ENCODE measurements around the gene NEUROG2. TPM values are rescaled to one million over a fixed set of nuclear protein-coding genes. Genes with fewer than 3 reads are reported as not detected.

Gene NEUROG2
- total and polyA plus RNA-seq, 2 donors (not counting 3 experiments of a cell fraction or from before 2014, with no cell fraction given): not detected

DNA sequence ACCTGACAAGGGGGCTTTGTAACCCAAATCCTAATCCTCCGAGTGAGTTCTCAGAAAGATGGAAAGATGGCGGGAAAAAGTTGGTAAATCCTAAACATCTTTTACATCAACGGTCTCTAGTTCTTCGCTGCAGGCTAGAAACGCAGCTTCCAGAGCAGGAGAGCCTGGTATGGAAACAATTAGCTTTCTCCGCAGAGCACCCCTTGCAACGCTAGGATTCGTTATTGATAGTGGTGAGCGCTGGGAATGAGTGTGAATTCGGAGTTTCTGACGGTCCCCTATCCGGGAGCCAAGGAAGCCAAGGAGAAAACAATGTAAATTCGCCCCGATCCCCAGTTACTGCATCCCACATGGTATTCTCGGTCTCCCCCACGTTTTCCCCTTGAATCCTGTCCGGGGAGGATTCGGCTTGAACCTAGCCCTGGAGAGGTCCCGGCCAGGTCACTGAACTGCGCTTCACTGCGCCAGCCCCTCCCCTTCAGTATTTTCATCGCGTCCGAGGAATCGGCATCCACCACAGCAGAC, 4.7 kb upstream of the NEUROG2 start:
- no TSS peak for BruUV-seq (replicated peaks)
- no peak for DNase-seq (ENCODE audit: low read depth, low spot score)
- TF ChIP-seq FOS (IDR thresholded peaks at IDR 0.05; ENCODE audit: borderline replicate concordance, insufficient read depth, low read length): no peak
- TF ChIP-seq MYC (IDR thresholded peaks at IDR 0.05; ENCODE audit: low read depth, low read length): no peak
- no peak for TF ChIP-seq EZH2 (IDR thresholded peaks at IDR 0.05; ENCODE audit: borderline replicate concordance, low read depth, low read length, severe bottlenecking)
- TF ChIP-seq POLR2A (IDR thresholded peaks at IDR 0.05; ENCODE audit: low read depth, low read length): no peak
- no peak for TF ChIP-seq GATA2 (IDR thresholded peaks at IDR 0.05; ENCODE audit: insufficient read depth, insufficient read length, low read depth, low read length)
- TF ChIP-seq CTCF (IDR thresholded peaks at IDR 0.05; ENCODE audit: extremely low read depth in 1 of 2, insufficient read depth in 1 of 2, low read depth in 1 of 2, low read length in 2 of 2): no peak
- TF ChIP-seq POLR2AphosphoS5 (IDR thresholded peaks at IDR 0.05; ENCODE audit: insufficient read depth, low read depth, low read length): no peak
- TF ChIP-seq, protein P1, sequence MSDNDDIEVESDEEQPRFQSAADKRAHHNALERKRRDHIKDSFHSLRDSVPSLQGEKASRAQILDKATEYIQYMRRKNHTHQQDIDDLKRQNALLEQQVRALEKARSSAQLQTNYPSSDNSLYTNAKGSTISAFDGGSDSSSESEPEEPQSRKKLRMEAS (IDR thresholded peaks at IDR 0.05; ENCODE audit: insufficient read depth, insufficient read length): no peak
- TF ChIP-seq JUN (IDR thresholded peaks at IDR 0.05; ENCODE audit: borderline replicate concordance, insufficient read depth, insufficient read length, low read depth): no peak
- POLR2A ChIA-PET: no interaction called here
- Histone ChIP-seq H3K9me3 (replicated peaks; ENCODE audit: control insufficient read depth, insufficient read depth, low read length) (no peaks in the 10 kb centered on the region), H3K27ac (ENCODE audit: insufficient read depth, low read depth, low read length) (no peak overlapping the region), H3K4me3 (replicated peaks in 1 of 3; ENCODE audit: insufficient read depth in 1 of 3, low read depth in 1 of 3, low read length in 3 of 3) (no peak overlapping the region), H2AFZ (ENCODE audit: low read depth, low read length) (no peak overlapping the region), H3K4me1 (ENCODE audit: control insufficient read depth, extremely low read depth, insufficient read depth, low read length) (peaks cover 12% of the 10 kb centered on the region), H4K20me1 (replicated peaks; ENCODE audit: control insufficient read depth, extremely low read depth, insufficient read depth, low read length) (peaks cover 3% of the 10 kb centered on the region), H3K4me2 (ENCODE audit: insufficient read depth, low read length) (no peak overlapping the region), H3K79me2 (ENCODE audit: control insufficient read depth, insufficient read depth, low read length) (no peaks in the 10 kb centered on the region), H3K27me3 (ENCODE audit: control insufficient read depth in 2 of 2, insufficient read depth in 2 of 2, low read length in 2 of 2) (peaks cover 82 to 96% of the 10 kb centered on the region in 2 experiments), H3K9ac (replicated peaks; ENCODE audit: extremely low read depth, insufficient read depth, low read length) (no peak overlapping the region), H3K36me3 (ENCODE audit: control insufficient read depth in 2 of 2, extremely low read depth in 1 of 2, insufficient read depth in 2 of 2, low read length in 2 of 2) (no peaks in the 10 kb centered on the region), H3K9me1 (replicated peaks; ENCODE audit: control insufficient read depth, extremely low read depth, insufficient read depth, low read length) (no peaks in the 10 kb centered on the region)
- intact Hi-C loops (cut with micrococcal nuclease): loop anchor here (5.0 kb wide), 5 partner anchors 117 to 458 kb away; partner anchors contain the start of genes AP1AR, LARP7 and ZGRF1
- dilution Hi-C loops (cut with MboI; ENCODE audit: extremely low pct_ligation_motif_present, low sequenced_read_pairs): no loop called here
- FAIRE-seq: no peak
- CTCF ChIA-PET: interaction anchor here (1.1 to 1.6 kb wide), 5 partner anchors 10 to 193 kb away, joined by 3 to 4 read pairs (median 3); no protein-coding TSS in a partner anchor

Data from endothelial cell of umbilical vein (primary cell).